Kidney (tissue), 11 donors: ENCODE measurements around the gene FOXD4L6. TPM values are rescaled to one million over a fixed set of nuclear protein-coding genes. Genes with fewer than 3 reads are reported as not detected.
"Not testable (repeated sequence)": the region's sequence is repeated elsewhere in the genome, so short reads cannot be mapped to it uniquely, and the experiment has no call there.

ENCODE experiments used
- DNase-seq, 5 donors: peaks; one replicate each; pipeline ENCODE4 v3.0.0-alpha.2; 2013 to 2020
- FAIRE-seq: peaks from 2 replicates; lab custom pipeline; 2012; peaks lifted over from hg19 to GRCh38; lab: Jason Lieb, UNC
- H3K27ac ChIP-seq, 2 donors: one replicate each; pipeline ENCODE4 v1.7.0; 2013; ENCODE audit warnings: low read depth in 2 of 2, low read length in 2 of 2, inconsistent platforms in 1 of 2
- H3K27me3 ChIP-seq: one replicate; pipeline ENCODE4 v1.7.1; 2013; ENCODE audit warnings: low read length, inconsistent platforms; ENCODE audit not compliant: control insufficient read depth, insufficient read depth
- H3K36me3 ChIP-seq, 3 donors: one replicate each; pipeline versions ENCODE4 v1.7.0 to v1.7.1; 2013; ENCODE audit warnings: low read length in 3 of 3, control low read depth in 1 of 3, inconsistent platforms in 1 of 3; ENCODE audit not compliant: insufficient read depth in 3 of 3, control insufficient read depth in 2 of 3
- H3K4me1 ChIP-seq, 3 donors: one replicate each; pipeline versions ENCODE4 v1.7.0 to v1.7.1; 2013; ENCODE audit warnings: low read length in 3 of 3, inconsistent platforms in 1 of 3, low read depth in 1 of 3; ENCODE audit not compliant: control insufficient read depth in 2 of 3, insufficient read depth in 2 of 3
- H3K4me3 ChIP-seq, 3 donors: one replicate each; pipeline versions ENCODE4 v1.7.0 to v1.8.1; 2013; ENCODE audit warnings: low read length in 3 of 3, control low read depth in 1 of 3, inconsistent platforms in 1 of 3
- H3K9ac ChIP-seq, 3 donors: one replicate each; pipeline versions ENCODE4 v1.7.0 to v1.7.1; 2013; ENCODE audit warnings: low read length in 3 of 3, control low read depth in 1 of 3, inconsistent platforms in 1 of 3
- H3K9me3 ChIP-seq, 3 donors: one replicate each; pipeline versions ENCODE4 v1.7.0 to v1.7.1; 2013; ENCODE audit warnings: low read length in 3 of 3, control low read depth in 1 of 3, inconsistent platforms in 1 of 3; ENCODE audit not compliant: control insufficient read depth in 2 of 3, insufficient read depth in 1 of 3
- intact Hi-C: fragments of 100-400 bp; cut with DNase I; formaldehyde crosslinking; loops from one replicate; pipeline ENCODE4 v1.11.1; 2022
- polyA plus RNA-seq: library from polyadenylated mRNA; stranded (reverse); fragments of 350-450 nt; fragmentation: Illumina TruSeq; extraction: RNeasy Lipid Tissue Mini Kit (QIAGEN cat#74804); gene quantifications from one replicate; pipeline ENCODE4 v1.2.3, GENCODE V29; 2014; ENCODE audit warnings: low read depth, low replicate concordance; ENCODE audit not compliant: insufficient read depth
- total RNA-seq: library from RNA; stranded (reverse); fragmentation: NEBNext Ultra II Directional; extraction: Animal tissue kit (Norgen Biotek cat#: 25700); gene quantifications from one replicate; pipeline ENCODE4 v1.2.1, GENCODE V29; 2021
- donor health status: control.
- donor health status: control.
- donor health status: DM: yes; HTN: yes; CAD: no.
- donor health status: Normal renal cell carcinoma (clear cell type).

FOXD4L6 gene
- total and polyA plus RNA-seq, 2 donors from 2014 or later = not detected

GRCh38 chr9:41124250-41125108, 4.0 kb downstream of the FOXD4L6 start:
- DNase-seq = peak in 1 of 5 donors; percentile 20
- H3K9ac ChIP-seq, H3K36me3 ChIP-seq, H3K4me1 ChIP-seq, H3K4me3 ChIP-seq, H3K9me3 ChIP-seq, intact Hi-C loops, H3K27me3 ChIP-seq, H3K27ac ChIP-seq, FAIRE-seq: not testable (repeated sequence)

GRCh38 chr9:41123812-41124211, 4.7 kb downstream of the FOXD4L6 start:
- not testable (repeated sequence) for H3K36me3 ChIP-seq, DNase-seq

GRCh38 chr9:41123396-41123795, 5.1 kb downstream of the FOXD4L6 start:
- H3K4me1 ChIP-seq, H3K27me3 ChIP-seq, intact Hi-C loops, H3K9ac ChIP-seq, DNase-seq, H3K9me3 ChIP-seq, H3K27ac ChIP-seq, H3K36me3 ChIP-seq, FAIRE-seq, H3K4me3 ChIP-seq: not testable (repeated sequence)

More at GRCh38 chr9:41123812-41124211, 4.7 kb downstream of the FOXD4L6 start:
- H3K27me3 ChIP-seq, intact Hi-C loops, H3K9me3 ChIP-seq, H3K4me1 ChIP-seq, H3K27ac ChIP-seq, FAIRE-seq, H3K4me3 ChIP-seq, H3K9ac ChIP-seq: not testable (repeated sequence)

GRCh38 chr9:41120696-41121095, 7.8 kb downstream of the FOXD4L6 start:
- H3K9ac ChIP-seq, H3K4me1 ChIP-seq, H3K9me3 ChIP-seq, FAIRE-seq, H3K36me3 ChIP-seq, H3K27me3 ChIP-seq, intact Hi-C loops, H3K4me3 ChIP-seq, H3K27ac ChIP-seq, DNase-seq: not testable (repeated sequence)

- H3K9ac ChIP-seq, H3K27me3 ChIP-seq, FAIRE-seq, DNase-seq, H3K27ac ChIP-seq, intact Hi-C loops, H3K9me3 ChIP-seq, H3K4me1 ChIP-seq, H3K4me3 ChIP-seq, H3K36me3 ChIP-seq: not testable (repeated sequence)
Measured at GRCh38 chr9:41119719-41120118, 8.8 kb downstream of the FOXD4L6 start.

GRCh38 chr9:41119311-41119710, 9.2 kb downstream of the FOXD4L6 start:
- H3K36me3 ChIP-seq, H3K9ac ChIP-seq, H3K27me3 ChIP-seq, H3K9me3 ChIP-seq, H3K27ac ChIP-seq, intact Hi-C loops, H3K4me1 ChIP-seq, FAIRE-seq, DNase-seq, H3K4me3 ChIP-seq: not testable (repeated sequence)

DNA sequence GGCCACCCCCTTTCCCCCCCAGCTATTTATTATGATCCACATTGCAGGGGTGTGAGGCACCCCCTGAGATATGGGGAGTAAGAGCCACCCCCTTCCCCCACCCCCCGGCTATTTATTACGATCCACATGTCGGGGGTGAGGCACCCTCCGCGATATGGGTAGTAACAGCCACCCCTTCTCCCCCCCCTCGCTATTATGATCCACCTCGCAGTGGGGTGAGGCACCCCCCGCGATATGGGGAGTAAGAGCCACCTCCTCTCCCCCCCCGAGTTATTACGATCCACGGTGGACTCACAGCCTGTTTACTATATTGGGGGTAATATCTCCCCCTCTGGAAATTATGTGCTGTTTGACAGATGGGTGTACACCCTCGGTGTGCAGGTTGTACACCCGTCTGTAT, 15.1 kb downstream of the FOXD4L6 start:
- H3K9ac ChIP-seq, H3K4me3 ChIP-seq, H3K4me1 ChIP-seq, FAIRE-seq, H3K27ac ChIP-seq, H3K36me3 ChIP-seq, H3K27me3 ChIP-seq, H3K9me3 ChIP-seq, DNase-seq, intact Hi-C loops: not testable (repeated sequence)

DNA sequence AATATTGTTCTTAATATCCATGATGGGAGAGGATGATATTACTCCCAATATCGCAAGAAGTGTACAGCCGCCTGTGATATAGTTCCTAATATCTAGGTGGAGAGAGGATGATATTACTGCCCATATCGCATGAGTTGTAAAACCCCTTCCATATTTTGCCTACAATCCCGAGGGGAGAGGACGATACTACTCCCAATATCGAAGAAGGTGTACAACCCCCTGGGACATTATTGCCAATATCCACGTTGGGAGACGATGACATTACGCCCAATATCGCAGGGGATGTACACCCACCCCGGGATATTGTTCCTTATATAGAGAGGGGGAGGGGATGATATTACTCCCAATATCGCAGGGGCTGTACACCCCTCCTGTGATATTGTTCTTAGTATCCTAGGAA, 17.1 kb downstream of the FOXD4L6 start:
- H3K4me3 ChIP-seq, H3K27me3 ChIP-seq, intact Hi-C loops, FAIRE-seq, H3K9ac ChIP-seq, H3K36me3 ChIP-seq, H3K27ac ChIP-seq, DNase-seq, H3K9me3 ChIP-seq, H3K4me1 ChIP-seq: not testable (repeated sequence)
